OCI-LY1 (cell line): ENCODE data around the gene PSD4.

Experiments used
- EZH2 ChIP-seq: fragments of 200-600 bp; sonication (generic), shearing (Covaris generic); IDR thresholded peaks from 2 replicates; pipeline ENCODE4 v1.8.0; 2017; ENCODE audit warnings: borderline replicate concordance, mixed run types, mild to moderate bottlenecking, antibody characterized with exemption, low read length, moderate library complexity, mixed read lengths
- TF ChIP-seq, protein P1 (sequence below): fragments of 200-600 bp; sonication (generic), shearing (Covaris generic); IDR thresholded peaks from 2 replicates; pipeline ENCODE4 v1.5.1; 2017; ENCODE audit warnings: mild to moderate bottlenecking, antibody characterized with exemption, low read length, moderate library complexity, mixed read lengths

- TF ChIP-seq, protein P1, sequence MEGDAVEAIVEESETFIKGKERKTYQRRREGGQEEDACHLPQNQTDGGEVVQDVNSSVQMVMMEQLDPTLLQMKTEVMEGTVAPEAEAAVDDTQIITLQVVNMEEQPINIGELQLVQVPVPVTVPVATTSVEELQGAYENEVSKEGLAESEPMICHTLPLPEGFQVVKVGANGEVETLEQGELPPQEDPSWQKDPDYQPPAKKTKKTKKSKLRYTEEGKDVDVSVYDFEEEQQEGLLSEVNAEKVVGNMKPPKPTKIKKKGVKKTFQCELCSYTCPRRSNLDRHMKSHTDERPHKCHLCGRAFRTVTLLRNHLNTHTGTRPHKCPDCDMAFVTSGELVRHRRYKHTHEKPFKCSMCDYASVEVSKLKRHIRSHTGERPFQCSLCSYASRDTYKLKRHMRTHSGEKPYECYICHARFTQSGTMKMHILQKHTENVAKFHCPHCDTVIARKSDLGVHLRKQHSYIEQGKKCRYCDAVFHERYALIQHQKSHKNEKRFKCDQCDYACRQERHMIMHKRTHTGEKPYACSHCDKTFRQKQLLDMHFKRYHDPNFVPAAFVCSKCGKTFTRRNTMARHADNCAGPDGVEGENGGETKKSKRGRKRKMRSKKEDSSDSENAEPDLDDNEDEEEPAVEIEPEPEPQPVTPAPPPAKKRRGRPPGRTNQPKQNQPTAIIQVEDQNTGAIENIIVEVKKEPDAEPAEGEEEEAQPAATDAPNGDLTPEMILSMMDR: no peak
- TF ChIP-seq EZH2: no peak
Measured at GRCh38 chr2:113197347-113198047, 23.7 kb downstream of the PSD4 start.
